VCaP (cell line): Measurements from ENCODE around the gene ZNF766.

Experiments
- H3K27ac ChIP-seq: fragments of 450-650 bp; 2 replicates; pipeline ENCODE4 v1.5.1; 2017
- CTCF ChIP-seq: fragments of 450-650 bp; conservative IDR thresholded peaks from 2 replicates; pipeline ENCODE4 v1.5.1; 2017; ENCODE audit warnings: mild to moderate bottlenecking, moderate library complexity

Gene ZNF766

GRCh38 chr19:52269338-52270261 lies at the start of gene ZNF766:
Gene ZNF766, plus strand, starts transcription at chr19:52269587. Its CDS starts 27 bp downstream, at chr19:52269614.
- no peak for TF ChIP-seq CTCF
- H3K27ac ChIP-seq, result peak within 1 kb of the TSS; percentile 95

- no peak for TF ChIP-seq CTCF
- H3K27ac ChIP-seq, result no peak overlapping the region
These were observed 49.8 kb upstream of the ZNF766 start for GRCh38 chr19:52219611-52220010.

GRCh38 chr19:52221031-52221430 lies 48.4 kb upstream of the ZNF766 start:
- H3K27ac ChIP-seq, result no peak overlapping the region
- no peak for TF ChIP-seq CTCF

GRCh38 chr19:52221831-52222375 lies 47.5 kb upstream of the ZNF766 start:
- H3K27ac ChIP-seq, result no peak overlapping the region
- TF ChIP-seq CTCF, result no peak

- TF ChIP-seq CTCF, result no peak
- no peak overlapping the region for H3K27ac ChIP-seq
These were observed 45.2 kb upstream of the ZNF766 start for GRCh38 chr19:52224211-52224610.

- H3K27ac ChIP-seq, result no peak overlapping the region
- no peak for TF ChIP-seq CTCF
These were observed 42.7 kb upstream of the ZNF766 start for GRCh38 chr19:52226652-52227051.

GRCh38 chr19:52227196-52227940 lies 42.0 kb upstream of the ZNF766 start:
- H3K27ac ChIP-seq, result no peak overlapping the region
- TF ChIP-seq CTCF, result no peak
